ENCODE measurements around the gene EVI2B.
"Not testable (repeated sequence)": the region's sequence is repeated elsewhere in the genome, so short reads cannot be mapped to it uniquely, and the experiment has no call there.

The EVI2B gene

GRCh38 chr17:31313982-31314781, at the start of gene EVI2B:
Gene EVI2B (minus strand): TSS chr17:31314054. CDS start chr17:31305609, 8,445 bp downstream.
- DNase-seq (ENCODE audit: low read depth) = no peak

GRCh38 chr17:31357839-31358394, 44.1 kb upstream of the EVI2B start:
- no peak for DNase-seq (ENCODE audit: low read depth)

GRCh38 chr17:31357091-31357490, 43.2 kb upstream of the EVI2B start:
- no peak for DNase-seq (ENCODE audit: low read depth)

GRCh38 chr17:31355935-31356334, 42.1 kb upstream of the EVI2B start:
- no peak for DNase-seq (ENCODE audit: low read depth)

GRCh38 chr17:31349454-31349853, 35.6 kb upstream of the EVI2B start:
- DNase-seq (ENCODE audit: low read depth) = no peak

GRCh38 chr17:31345191-31345747, 31.4 kb upstream of the EVI2B start:
- DNase-seq (ENCODE audit: low read depth) = not testable (repeated sequence)

- DNase-seq (ENCODE audit: low read depth) = no peak
Observed at GRCh38 chr17:31339906-31340661, 26.2 kb upstream of the EVI2B start.

GRCh38 chr17:31329221-31329620, 15.4 kb upstream of the EVI2B start:
- no peak for DNase-seq (ENCODE audit: low read depth)

GRCh38 chr17:31328160-31328535, 14.3 kb upstream of the EVI2B start:
- DNase-seq (ENCODE audit: low read depth) = no peak

- no peak for DNase-seq (ENCODE audit: low read depth)
Observed at GRCh38 chr17:31327534-31328159, 13.8 kb upstream of the EVI2B start.

GRCh38 chr17:31323551-31323950, 9.7 kb upstream of the EVI2B start:
- DNase-seq (ENCODE audit: low read depth) = no peak

GRCh38 chr17:31321966-31322365, 8.1 kb upstream of the EVI2B start:
- DNase-seq (ENCODE audit: low read depth) = no peak

GRCh38 chr17:31321481-31321880, 7.6 kb upstream of the EVI2B start, which contains the start of gene EVI2A:
Gene EVI2A (minus strand): TSS chr17:31321622. CDS start chr17:31319013, 2,609 bp downstream.
- peak; percentile 71 for DNase-seq (ENCODE audit: low read depth)

GRCh38 chr17:31320791-31321190, 6.9 kb upstream of the EVI2B start:
- DNase-seq (ENCODE audit: low read depth) = no peak

- DNase-seq (ENCODE audit: low read depth) = no peak
Observed at GRCh38 chr17:31320241-31320640, 6.4 kb upstream of the EVI2B start.

- no peak for DNase-seq (ENCODE audit: low read depth)
Observed at GRCh38 chr17:31318851-31319661, 5.2 kb upstream of the EVI2B start.

GRCh38 chr17:31318298-31318801, 4.5 kb upstream of the EVI2B start:
- peak; percentile 45 for DNase-seq (ENCODE audit: low read depth)

- no peak for DNase-seq (ENCODE audit: low read depth)
Observed at GRCh38 chr17:31314782-31315100, 887 bp upstream of the EVI2B start.

GRCh38 chr17:31312223-31312622, 1.6 kb downstream of the EVI2B start:
- DNase-seq (ENCODE audit: low read depth) = not testable (repeated sequence)

GRCh38 chr17:31311526-31311925, 2.3 kb downstream of the EVI2B start:
- DNase-seq (ENCODE audit: low read depth) = no peak

GRCh38 chr17:31310886-31311285, 3.0 kb downstream of the EVI2B start:
- no peak for DNase-seq (ENCODE audit: low read depth)
